GM13976 (cell line): ENCODE results near the gene SH3BGR.

Experiments used
- DNase-seq: peaks from one replicate; pipeline ENCODE4 v3.0.0; 2012; ENCODE audit warnings: low spot score
- in situ Hi-C: fragments of 300-500 bp; cut with MboI; formaldehyde crosslinking; loops from one replicate; pipeline ENCODE4 v1.12.0; 2022; ENCODE audit warnings: low sequenced_read_pairs, mixed read lengths, inconsistent platforms; ENCODE audit not compliant: unreplicated experiment
- TF ChIP-seq, protein P1 (sequence below): IDR thresholded peaks from 2 replicates; pipeline ENCODE4 v1.5.1; 2012; ENCODE audit warnings: borderline replicate concordance, mild to moderate bottlenecking; ENCODE audit not compliant: insufficient read depth; ENCODE audit errors: extremely low read depth, missing control alignments, control extremely low read depth

The SH3BGR gene

DNA sequence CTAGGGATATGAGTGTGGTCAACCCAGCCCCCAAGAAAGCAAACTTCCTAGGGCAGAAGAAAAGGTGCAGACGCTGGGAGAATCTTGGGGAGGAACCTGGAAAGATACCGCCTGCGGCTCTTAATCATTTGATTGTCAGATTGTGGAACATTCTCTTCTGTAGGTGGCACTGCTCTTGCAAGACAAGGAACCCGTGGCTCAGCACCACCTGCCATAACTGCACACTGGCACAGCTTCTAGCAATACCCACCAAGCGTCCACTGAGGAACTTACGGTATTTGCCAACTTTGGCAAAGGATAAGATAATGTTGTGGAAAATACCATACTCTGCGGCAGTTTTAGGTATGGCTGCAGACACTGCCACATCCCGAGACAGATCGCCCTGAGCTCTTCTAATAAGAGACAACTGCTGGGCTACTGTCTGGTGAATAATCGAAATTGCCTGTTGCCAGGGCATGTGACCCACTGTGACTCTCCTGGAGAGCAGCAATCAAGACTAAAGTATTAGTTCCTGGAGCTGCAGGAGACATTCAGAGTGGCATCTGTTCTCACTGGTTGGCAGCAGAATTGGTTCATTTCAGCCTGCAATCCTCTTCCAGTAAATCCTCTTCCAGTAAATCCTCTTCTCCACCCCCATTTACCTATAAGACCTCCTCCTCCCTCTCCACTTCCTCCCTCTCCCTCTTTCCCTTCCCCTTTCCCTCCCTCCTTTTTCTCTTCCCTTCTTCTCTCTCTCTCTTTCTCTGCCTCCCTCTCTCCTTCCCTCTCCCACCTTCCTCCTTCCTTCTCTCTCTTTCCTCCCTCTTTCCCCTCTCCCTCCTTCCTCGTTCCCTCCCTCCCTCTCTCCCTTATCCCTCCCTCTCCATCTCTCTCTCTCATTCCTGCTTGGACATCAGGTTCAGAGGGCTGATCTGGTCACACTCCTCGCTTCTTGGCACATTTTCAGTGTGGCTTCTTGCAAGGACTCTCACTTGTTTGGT is 111.3 kb downstream of the SH3BGR start:
- DNase-seq: no peak
- in situ Hi-C loops: no loop called here
- TF ChIP-seq, protein P1, sequence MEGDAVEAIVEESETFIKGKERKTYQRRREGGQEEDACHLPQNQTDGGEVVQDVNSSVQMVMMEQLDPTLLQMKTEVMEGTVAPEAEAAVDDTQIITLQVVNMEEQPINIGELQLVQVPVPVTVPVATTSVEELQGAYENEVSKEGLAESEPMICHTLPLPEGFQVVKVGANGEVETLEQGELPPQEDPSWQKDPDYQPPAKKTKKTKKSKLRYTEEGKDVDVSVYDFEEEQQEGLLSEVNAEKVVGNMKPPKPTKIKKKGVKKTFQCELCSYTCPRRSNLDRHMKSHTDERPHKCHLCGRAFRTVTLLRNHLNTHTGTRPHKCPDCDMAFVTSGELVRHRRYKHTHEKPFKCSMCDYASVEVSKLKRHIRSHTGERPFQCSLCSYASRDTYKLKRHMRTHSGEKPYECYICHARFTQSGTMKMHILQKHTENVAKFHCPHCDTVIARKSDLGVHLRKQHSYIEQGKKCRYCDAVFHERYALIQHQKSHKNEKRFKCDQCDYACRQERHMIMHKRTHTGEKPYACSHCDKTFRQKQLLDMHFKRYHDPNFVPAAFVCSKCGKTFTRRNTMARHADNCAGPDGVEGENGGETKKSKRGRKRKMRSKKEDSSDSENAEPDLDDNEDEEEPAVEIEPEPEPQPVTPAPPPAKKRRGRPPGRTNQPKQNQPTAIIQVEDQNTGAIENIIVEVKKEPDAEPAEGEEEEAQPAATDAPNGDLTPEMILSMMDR: no peak

DNA sequence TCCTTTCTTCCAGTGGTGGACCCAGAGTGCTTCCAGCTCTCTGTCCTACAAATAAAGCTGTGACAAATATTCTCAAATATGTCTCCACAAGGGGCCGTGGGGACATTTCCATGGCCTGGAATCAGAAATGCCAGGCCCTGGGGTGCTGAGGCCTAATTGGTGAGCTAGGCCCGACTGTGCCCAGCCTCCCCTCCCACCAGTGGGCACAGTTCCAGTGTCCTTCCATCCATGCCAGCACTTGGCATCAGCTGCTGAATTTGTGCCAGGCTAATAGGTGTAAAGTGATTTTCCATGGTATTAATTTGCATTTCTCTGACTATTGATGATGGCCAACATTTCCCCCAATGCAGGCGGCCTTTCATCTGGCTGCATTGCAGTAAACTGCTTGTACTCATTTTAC is 112.4 kb downstream of the SH3BGR start:
- in situ Hi-C loops: no loop called here
- TF ChIP-seq, protein P1: no peak

More for the DNA sequence above, 112.4 kb downstream of the SH3BGR start:
- DNase-seq: no peak
